HepG2 (cell line): ENCODE results near the gene SLC5A10. TPM values are rescaled to one million over a fixed set of nuclear protein-coding genes. Genes with fewer than 3 reads are reported as not detected.

ENCODE experiments used
- EZH2 ChIP-seq: conservative IDR thresholded peaks from 2 replicates; pipeline ENCODE4 v1.6.1; 2012; ENCODE audit warnings: mild to moderate bottlenecking, low read depth, low read length, moderate library complexity
- HDAC6 ChIP-seq: fragments of 200-600 bp; sonication (generic); IDR thresholded peaks from 2 replicates; pipeline ENCODE4 v1.7.0; 2017; ENCODE audit warnings: mild to moderate bottlenecking, antibody characterized with exemption, low read length, low read depth
- MIXL1 ChIP-seq: IDR thresholded peaks from 2 replicates; pipeline ENCODE4 v1.6.1; 2016
- TFDP2 ChIP-seq: sonication (generic); formaldehyde crosslinking; IDR thresholded peaks from 2 replicates; pipeline ENCODE4 v1.4.0; 2020; ENCODE audit warnings: missing genetic modification reagents
- TGIF2 ChIP-seq: IDR thresholded peaks from 2 replicates; pipeline ENCODE4 v1.6.1; 2016; ENCODE audit warnings: control low read depth, missing compliant biosample characterization
- ZBED4 ChIP-seq: sonication (generic); formaldehyde crosslinking; IDR thresholded peaks from 2 replicates; pipeline ENCODE4 v1.4.0; 2020; ENCODE audit warnings: missing genetic modification reagents, borderline replicate concordance
- ZBTB38 ChIP-seq: sonication (generic); formaldehyde crosslinking; IDR thresholded peaks from 2 replicates; pipeline ENCODE4 v1.5.1; 2020; ENCODE audit warnings: mild to moderate bottlenecking, missing genetic modification reagents
- ZBTB46 ChIP-seq: sonication (generic); formaldehyde crosslinking; IDR thresholded peaks from 2 replicates; pipeline ENCODE4 v1.4.0; 2020; ENCODE audit warnings: mild to moderate bottlenecking, missing genetic modification reagents, borderline replicate concordance
- ZFYVE20 ChIP-seq: sonication (generic); formaldehyde crosslinking; IDR thresholded peaks from 2 replicates; pipeline ENCODE4 v1.8.0; 2023; ENCODE audit warnings: low read depth, mild to moderate bottlenecking, moderate library complexity, missing genetic modification reagents, borderline replicate concordance
- ZNF333 ChIP-seq: sonication (generic); formaldehyde crosslinking; IDR thresholded peaks from 2 replicates; pipeline ENCODE4 v1.4.0; 2020; ENCODE audit warnings: mild to moderate bottlenecking, missing genetic modification reagents, borderline replicate concordance
- ZNF547 ChIP-seq: sonication (generic); formaldehyde crosslinking; IDR thresholded peaks from 2 replicates; pipeline ENCODE4 v1.5.1; 2020; ENCODE audit warnings: mild to moderate bottlenecking, missing genetic modification reagents
- ZSCAN31 ChIP-seq: sonication (generic); formaldehyde crosslinking; IDR thresholded peaks from 2 replicates; pipeline ENCODE4 v1.5.0; 2020; ENCODE audit warnings: low read depth, mild to moderate bottlenecking, missing genetic modification reagents
- polyA plus RNA-seq, 8 experiments: library from polyadenylated mRNA; depleted of rRNA in 3 of 8; stranded (reverse) in 7 of 8; unstranded in 1 of 8; fragments of >200 nt; fragmentation: Illumina TruSeq in 4 of 8; extraction: Trizol in 4 of 8; gene quantifications; 2 replicates each; pipeline versions ENCODE4 v1.2.1 to v1.2.3, GENCODE V29; 2011 to 2016; ENCODE audit warnings: low read depth in 4 of 8, missing spikeins in 1 of 8, mixed read lengths in 1 of 8; ENCODE audit not compliant: insufficient read depth in 1 of 8
- total RNA-seq, 5 experiments: library from RNA; depleted of rRNA; stranded (reverse); fragments of >200 nt; fragmentation: Illumina TruSeq; extraction: Trizol; gene quantifications; 2 replicates each; pipeline ENCODE4 v1.2.3, GENCODE V29; 2016; ENCODE audit warnings: low read depth in 1 of 5
- TF ChIP-seq, protein P1 (sequence below): sonication (generic); formaldehyde crosslinking; IDR thresholded peaks from 2 replicates; pipeline ENCODE4 v1.8.0; 2022; ENCODE audit warnings: missing genetic modification reagents, low read depth, mild to moderate bottlenecking, borderline replicate concordance
- TF ChIP-seq, protein P2 (sequence below): sonication (generic); formaldehyde crosslinking; IDR thresholded peaks from 2 replicates; pipeline ENCODE4 v1.8.1; 2022; ENCODE audit warnings: low read depth, mild to moderate bottlenecking, missing genetic modification reagents
- TF ChIP-seq, protein P3 (sequence below): sonication (generic); formaldehyde crosslinking; IDR thresholded peaks from 2 replicates; pipeline ENCODE4 v1.5.0; 2020; ENCODE audit warnings: missing genetic modification reagents
- TF ChIP-seq, protein P4 (sequence below): sonication (generic); formaldehyde crosslinking; IDR thresholded peaks from 2 replicates; pipeline ENCODE4 v1.5.0; 2020; ENCODE audit warnings: mild to moderate bottlenecking, missing genetic modification reagents

SLC5A10 gene
- total and polyA plus RNA-seq, 2 of the 13 experiments (the other 11 are each of a cell fraction or from before 2014, with no cell fraction given): 0.05 TPM; not detected in 1

GRCh38 chr17:18925187-18925586, 26.8 kb upstream of the SLC5A10 start (continued):
- no peak for TF ChIP-seq ZBTB46 (CRISPR knock-in tag)
- TF ChIP-seq ZNF333 (CRISPR knock-in tag): no peak
- TF ChIP-seq, protein P1, sequence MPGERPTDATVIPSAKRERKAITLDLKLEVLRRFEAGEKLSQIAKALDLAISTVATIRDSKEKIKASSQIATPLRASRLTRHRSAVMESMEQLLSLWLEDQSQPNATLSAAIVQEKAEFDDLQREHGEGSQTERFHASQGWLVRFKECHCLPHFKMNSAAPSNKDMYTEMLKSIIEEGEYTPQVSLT: no peak
- TF ChIP-seq, protein P2, sequence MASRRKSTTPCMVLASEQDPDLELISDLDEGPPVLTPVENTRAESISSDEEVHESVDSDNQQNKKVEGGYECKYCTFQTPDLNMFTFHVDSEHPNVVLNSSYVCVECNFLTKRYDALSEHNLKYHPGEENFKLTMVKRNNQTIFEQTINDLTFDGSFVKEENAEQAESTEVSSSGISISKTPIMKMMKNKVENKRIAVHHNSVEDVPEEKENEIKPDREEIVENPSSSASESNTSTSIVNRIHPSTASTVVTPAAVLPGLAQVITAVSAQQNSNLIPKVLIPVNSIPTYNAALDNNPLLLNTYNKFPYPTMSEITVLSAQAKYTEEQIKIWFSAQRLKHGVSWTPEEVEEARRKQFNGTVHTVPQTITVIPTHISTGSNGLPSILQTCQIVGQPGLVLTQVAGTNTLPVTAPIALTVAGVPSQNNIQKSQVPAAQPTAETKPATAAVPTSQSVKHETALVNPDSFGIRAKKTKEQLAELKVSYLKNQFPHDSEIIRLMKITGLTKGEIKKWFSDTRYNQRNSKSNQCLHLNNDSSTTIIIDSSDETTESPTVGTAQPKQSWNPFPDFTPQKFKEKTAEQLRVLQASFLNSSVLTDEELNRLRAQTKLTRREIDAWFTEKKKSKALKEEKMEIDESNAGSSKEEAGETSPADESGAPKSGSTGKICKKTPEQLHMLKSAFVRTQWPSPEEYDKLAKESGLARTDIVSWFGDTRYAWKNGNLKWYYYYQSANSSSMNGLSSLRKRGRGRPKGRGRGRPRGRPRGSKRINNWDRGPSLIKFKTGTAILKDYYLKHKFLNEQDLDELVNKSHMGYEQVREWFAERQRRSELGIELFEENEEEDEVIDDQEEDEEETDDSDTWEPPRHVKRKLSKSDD: no peak
- TF ChIP-seq ZBTB38 (CRISPR knock-in tag): no peak
- TF ChIP-seq ZBED4: no peak
- TF ChIP-seq MIXL1: peak; percentile 56; the same call in 1 of the 2 replicates
- no peak for TF ChIP-seq TFDP2 (CRISPR knock-in tag)
- TF ChIP-seq TGIF2: no peak; the same call in 1 of the 2 replicates
- no peak for TF ChIP-seq HDAC6
- TF ChIP-seq, protein P3, sequence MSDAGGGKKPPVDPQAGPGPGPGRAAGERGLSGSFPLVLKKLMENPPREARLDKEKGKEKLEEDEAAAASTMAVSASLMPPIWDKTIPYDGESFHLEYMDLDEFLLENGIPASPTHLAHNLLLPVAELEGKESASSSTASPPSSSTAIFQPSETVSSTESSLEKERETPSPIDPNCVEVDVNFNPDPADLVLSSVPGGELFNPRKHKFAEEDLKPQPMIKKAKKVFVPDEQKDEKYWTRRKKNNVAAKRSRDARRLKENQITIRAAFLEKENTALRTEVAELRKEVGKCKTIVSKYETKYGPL (CRISPR knock-in tag): no peak
- TF ChIP-seq ZSCAN31 (CRISPR knock-in tag): no peak
- TF ChIP-seq ZFYVE20 (CRISPR knock-in tag): no peak
- TF ChIP-seq, protein P4, sequence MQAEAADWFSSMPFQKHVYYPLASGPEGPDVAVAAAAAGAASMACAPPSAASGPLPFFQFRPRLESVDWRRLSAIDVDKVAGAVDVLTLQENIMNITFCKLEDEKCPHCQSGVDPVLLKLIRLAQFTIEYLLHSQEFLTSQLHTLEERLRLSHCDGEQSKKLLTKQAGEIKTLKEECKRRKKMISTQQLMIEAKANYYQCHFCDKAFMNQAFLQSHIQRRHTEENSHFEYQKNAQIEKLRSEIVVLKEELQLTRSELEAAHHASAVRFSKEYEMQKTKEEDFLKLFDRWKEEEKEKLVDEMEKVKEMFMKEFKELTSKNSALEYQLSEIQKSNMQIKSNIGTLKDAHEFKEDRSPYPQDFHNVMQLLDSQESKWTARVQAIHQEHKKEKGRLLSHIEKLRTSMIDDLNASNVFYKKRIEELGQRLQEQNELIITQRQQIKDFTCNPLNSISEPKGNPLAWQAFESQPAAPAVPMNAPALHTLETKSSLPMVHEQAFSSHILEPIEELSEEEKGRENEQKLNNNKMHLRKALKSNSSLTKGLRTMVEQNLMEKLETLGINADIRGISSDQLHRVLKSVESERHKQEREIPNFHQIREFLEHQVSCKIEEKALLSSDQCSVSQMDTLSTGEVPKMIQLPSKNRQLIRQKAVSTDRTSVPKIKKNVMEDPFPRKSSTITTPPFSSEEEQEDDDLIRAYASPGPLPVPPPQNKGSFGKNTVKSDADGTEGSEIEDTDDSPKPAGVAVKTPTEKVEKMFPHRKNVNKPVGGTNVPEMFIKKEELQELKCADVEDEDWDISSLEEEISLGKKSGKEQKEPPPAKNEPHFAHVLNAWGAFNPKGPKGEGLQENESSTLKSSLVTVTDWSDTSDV: no peak
- TF ChIP-seq ZNF547: no peak
- TF ChIP-seq EZH2: no peak
